Measurements from ENCODE around the gene TNFRSF8. TPM values are rescaled to one million over a fixed set of nuclear protein-coding genes. Genes with fewer than 3 reads are reported as not detected.

Gene TNFRSF8
- total RNA-seq, 1 experiment from 2014 or later: 20.8 TPM

GRCh38 chr1:12159816-12160215 is 96.7 kb downstream of the TNFRSF8 start:
- H3K4me3 Mint-ChIP-seq: no peak overlapping the region
- no peak for DNase-seq (ENCODE audit: low spot score)
- H3K4me1 Mint-ChIP-seq: peaks cover 21% of the 10 kb centered on the region
- POLR2A ChIA-PET: interaction anchor here (0.6 to 0.7 kb wide), 2 partner anchors 29 to 132 kb away, joined by 3 read pairs; no protein-coding TSS in a partner anchor
- CTCF ChIA-PET: interaction anchor here (0.7 to 0.9 kb wide), 2 partner anchors 80 to 146 kb away, joined by 4 read pairs; no protein-coding TSS in a partner anchor
- H3K27ac Mint-ChIP-seq: no peak overlapping the region
- peaks cover 5% of the 10 kb centered on the region for H3K27me3 Mint-ChIP-seq (ENCODE audit: low read depth)
- H3K9me3 Mint-ChIP-seq: no peaks in the 10 kb centered on the region
- TF ChIP-seq ATF3 (CRISPR knock-in tag; conservative IDR thresholded peaks at IDR 0.05) (no peak), SMAD4 (CRISPR knock-in tag; IDR thresholded peaks at IDR 0.05) (no peak), TEAD1 (CRISPR knock-in tag; IDR thresholded peaks at IDR 0.05) (no peak), NR1H2 (CRISPR knock-in tag; IDR thresholded peaks at IDR 0.05) (no peak), TEAD4 (CRISPR knock-in tag; IDR thresholded peaks at IDR 0.05) (no peak), MLX (CRISPR knock-in tag; IDR thresholded peaks at IDR 0.05) (no peak), PRDM15 (CRISPR knock-in tag; IDR thresholded peaks at IDR 0.05) (no peak), IRF2 (CRISPR knock-in tag; IDR thresholded peaks at IDR 0.05; ENCODE audit: borderline replicate concordance, low read depth) (no peak), ARID4B (CRISPR knock-in tag; IDR thresholded peaks at IDR 0.05; ENCODE audit: borderline replicate concordance) (no peak)
- no peaks in the 10 kb centered on the region for H3K36me3 Mint-ChIP-seq
- no peak for ATAC-seq

GRCh38 chr1:12161324-12161661 is 98.2 kb downstream of the TNFRSF8 start:
- ATAC-seq (no peak), DNase-seq (ENCODE audit: low spot score) (no peak)
- Mint-ChIP-seq H3K9me3 (no peaks in the 10 kb centered on the region), H3K27ac (no peak overlapping the region), H3K4me3 (no peak overlapping the region), H3K27me3 (ENCODE audit: low read depth) (peaks cover 20% of the 10 kb centered on the region), H3K4me1 (peaks cover 21% of the 10 kb centered on the region), H3K36me3 (no peaks in the 10 kb centered on the region)
- CTCF ChIA-PET: interaction anchor here (1.5 to 2.0 kb wide), 2 partner anchors 35 to 114 kb away, joined by 5 to 9 read pairs; no protein-coding TSS in a partner anchor
- POLR2A ChIA-PET: no interaction called here
- TF ChIP-seq ZNF263 (CRISPR knock-in tag; IDR thresholded peaks at IDR 0.05; ENCODE audit: low read depth) (no peak), E2F4 (CRISPR knock-in tag; IDR thresholded peaks at IDR 0.05; ENCODE audit: borderline replicate concordance, low read depth) (no peak), PRDM15 (CRISPR knock-in tag; IDR thresholded peaks at IDR 0.05) (no peak), SP1 (CRISPR knock-in tag; conservative IDR thresholded peaks at IDR 0.05) (no peak), E2F5 (CRISPR knock-in tag; IDR thresholded peaks at IDR 0.05) (no peak), SOX15 (CRISPR knock-in tag; IDR thresholded peaks at IDR 0.05) (no peak), GRHL2 (CRISPR knock-in tag; IDR thresholded peaks at IDR 0.05; ENCODE audit: insufficient replicate concordance, severe bottlenecking) (no peak), MYBL2 (CRISPR knock-in tag; IDR thresholded peaks at IDR 0.05) (no peak), ERG (CRISPR knock-in tag; IDR thresholded peaks at IDR 0.05) (no peak)
